RKO (cell line): ENCODE results near the gene SCAMP5.

Source experiments
- DNase-seq: peaks from one replicate; pipeline ENCODE4 v3.0.0-alpha.2; 2016; ENCODE audit warnings: low spot score

SCAMP5 gene

GRCh38 chr15:75023181-75023871, 28.0 kb downstream of the SCAMP5 start, which contains the start of gene PPCDC:
TSS of gene PPCDC (plus strand) at chr15:75023590. CDS start at chr15:75028319, 4,729 bp downstream.
- peak; percentile 96 for DNase-seq

GRCh38 chr15:75023872-75024636, 28.7 kb downstream of the SCAMP5 start:
- DNase-seq, result peak; percentile 60

- DNase-seq, result no peak
Measured at GRCh38 chr15:75025107-75025506, 29.7 kb downstream of the SCAMP5 start.

DNA sequence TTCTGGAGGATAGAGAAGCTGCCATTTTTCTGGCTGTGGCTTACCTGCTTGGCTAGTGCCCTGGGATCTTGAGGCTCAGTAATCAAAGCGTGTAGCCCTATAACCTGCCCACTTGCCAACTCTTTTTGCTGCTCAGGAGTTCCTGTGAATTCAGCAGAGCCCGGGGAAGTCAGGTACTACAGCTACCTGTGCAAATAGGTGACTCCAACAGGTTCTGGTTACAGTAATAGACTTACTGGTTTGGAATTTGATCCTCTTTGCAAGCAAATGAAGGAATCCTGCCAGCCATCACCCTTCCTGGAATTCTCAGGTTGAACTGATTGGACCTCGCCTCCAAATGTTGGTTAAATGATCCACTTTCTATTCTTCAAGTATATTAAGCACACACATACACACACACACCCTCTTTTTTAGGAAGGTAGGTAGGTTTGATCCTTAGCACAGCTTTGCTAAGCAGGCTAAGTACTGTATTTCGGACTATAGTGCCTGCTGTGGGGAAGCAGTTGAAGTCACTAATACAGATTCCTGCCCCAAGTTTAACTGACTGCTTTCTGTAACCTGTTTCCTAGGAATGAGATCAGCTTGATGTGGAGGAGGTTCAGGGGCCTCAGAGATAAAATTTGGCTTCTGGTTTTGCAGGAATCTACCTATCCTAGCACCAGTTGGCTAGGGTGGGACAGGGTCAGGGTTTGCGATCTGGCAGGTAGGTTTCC, 30.3 kb downstream of the SCAMP5 start:
- DNase-seq, result no peak

- DNase-seq, result no peak
Measured at GRCh38 chr15:75027551-75027950, 32.2 kb downstream of the SCAMP5 start.

DNA sequence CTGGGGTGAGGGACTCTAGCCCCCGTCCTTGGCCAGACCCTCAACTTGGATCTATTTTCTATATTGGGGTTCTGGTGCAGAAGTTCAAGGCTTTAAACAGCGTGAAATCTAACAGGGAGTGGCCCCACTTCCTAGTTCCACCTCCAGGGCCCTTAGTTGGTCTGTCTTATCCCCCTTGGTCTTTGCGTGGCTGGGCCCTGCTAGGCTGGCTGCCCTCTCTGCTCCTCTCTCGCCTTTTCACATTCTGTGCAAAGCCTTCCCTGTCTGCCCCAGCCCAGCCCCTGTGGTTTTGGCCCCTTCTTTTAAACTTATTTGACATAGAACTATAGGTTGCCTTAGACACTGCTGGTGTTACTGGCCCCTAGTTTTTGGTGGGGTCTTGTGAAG, 33.6 kb downstream of the SCAMP5 start:
- no peak for DNase-seq

DNA sequence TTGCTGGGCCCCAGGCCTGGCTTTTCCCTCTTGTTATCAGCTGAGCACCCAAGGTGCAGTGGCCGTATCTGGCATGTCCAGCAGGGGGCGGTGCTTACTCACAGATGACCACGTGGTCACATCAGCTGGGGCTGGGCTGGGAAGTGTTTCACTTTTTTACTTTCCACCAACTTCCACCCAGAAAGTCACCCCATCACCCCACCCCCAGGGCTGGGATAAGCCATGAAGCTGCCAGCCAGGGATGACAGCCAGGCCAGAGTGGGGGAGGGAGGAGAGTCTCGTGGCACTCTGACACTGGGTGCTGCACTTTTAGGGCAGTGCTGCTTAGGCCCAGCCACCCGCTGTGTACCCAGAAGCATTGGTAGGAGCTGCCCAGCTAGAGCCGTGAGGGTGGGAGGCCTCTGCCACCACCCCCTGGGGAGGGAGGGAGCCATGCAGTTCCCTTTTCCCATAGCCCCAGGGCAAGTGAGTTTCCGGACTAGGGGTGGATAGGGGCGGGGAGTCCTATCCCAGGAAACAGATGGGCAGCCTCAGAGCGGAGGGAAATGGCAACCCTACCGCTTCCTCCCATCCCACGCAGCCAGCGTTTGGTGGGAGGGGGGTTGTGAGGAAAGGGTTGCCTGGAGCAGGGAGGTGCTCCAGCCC, 34.1 kb downstream of the SCAMP5 start:
- DNase-seq, result peak; percentile 73

GRCh38 chr15:75030023-75030413, 34.7 kb downstream of the SCAMP5 start:
- DNase-seq, result no peak

- DNase-seq, result no peak
Measured at GRCh38 chr15:75030424-75030823, 35.1 kb downstream of the SCAMP5 start.

GRCh38 chr15:75031848-75032247, 36.5 kb downstream of the SCAMP5 start:
- no peak for DNase-seq

- DNase-seq, result no peak
Measured at GRCh38 chr15:75032395-75032794, 37.0 kb downstream of the SCAMP5 start.

- DNase-seq, result no peak
Measured at GRCh38 chr15:75033809-75034208, 38.4 kb downstream of the SCAMP5 start.

- DNase-seq, result no peak
Measured at GRCh38 chr15:75034615-75035014, 39.3 kb downstream of the SCAMP5 start.

- DNase-seq, result peak; percentile 27
Measured at GRCh38 chr15:75036212-75036616, 40.9 kb downstream of the SCAMP5 start.

DNA sequence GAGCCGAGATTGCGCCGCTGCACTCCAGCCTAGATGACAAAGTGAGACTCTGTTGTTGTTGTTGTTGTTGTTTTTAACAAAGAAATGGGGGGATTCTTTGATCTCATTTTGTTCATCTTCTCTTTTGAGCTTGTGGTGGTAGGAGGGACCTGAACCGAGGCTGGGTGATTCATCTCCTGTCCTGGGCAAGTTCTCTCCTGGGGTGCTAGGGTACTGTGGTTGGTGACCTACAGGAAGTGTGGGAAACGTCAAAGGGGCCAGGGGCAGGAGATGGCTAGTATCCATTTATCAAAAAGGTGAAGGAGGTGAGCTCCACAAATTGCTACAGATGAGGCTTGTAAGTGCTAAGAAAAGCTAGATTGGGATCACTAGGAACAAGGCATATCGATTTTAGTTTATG, 42.3 kb downstream of the SCAMP5 start:
- no peak for DNase-seq

- no peak for DNase-seq
Measured at GRCh38 chr15:75038231-75038630, 42.9 kb downstream of the SCAMP5 start.

- no peak for DNase-seq
Measured at GRCh38 chr15:75042730-75043508, 47.6 kb downstream of the SCAMP5 start.

GRCh38 chr15:75043509-75044257, 48.3 kb downstream of the SCAMP5 start:
- no peak for DNase-seq

DNA sequence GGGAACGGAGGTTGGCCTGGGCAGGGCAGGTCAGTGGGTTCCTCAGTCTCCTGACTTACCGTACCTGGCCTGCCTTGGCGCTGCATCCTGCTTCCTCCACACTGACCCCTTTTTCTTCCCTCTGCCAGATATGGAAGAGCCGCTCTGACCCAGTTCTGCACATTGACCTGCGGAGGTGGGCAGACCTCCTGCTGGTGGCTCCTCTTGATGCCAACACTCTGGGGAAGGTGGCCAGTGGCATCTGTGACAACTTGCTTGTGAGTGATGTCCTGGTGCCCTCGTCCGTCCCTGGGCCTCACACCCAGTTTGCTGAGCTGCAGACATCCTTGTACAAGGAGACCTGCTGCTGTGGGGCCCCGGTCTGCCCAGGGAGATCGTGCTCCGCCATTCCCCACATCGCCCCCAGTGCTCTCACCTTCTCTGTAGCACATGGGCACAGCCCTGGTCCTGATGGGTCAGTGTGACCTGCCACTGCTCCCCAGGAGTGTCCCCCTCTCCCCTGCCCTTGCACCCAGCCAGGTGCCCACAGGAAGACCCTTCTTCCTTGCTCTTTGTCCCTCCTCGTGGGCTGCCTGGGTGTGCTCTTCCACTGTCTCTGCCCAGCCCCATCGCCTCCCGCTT, 49.0 kb downstream of the SCAMP5 start:
- DNase-seq, result no peak

DNA sequence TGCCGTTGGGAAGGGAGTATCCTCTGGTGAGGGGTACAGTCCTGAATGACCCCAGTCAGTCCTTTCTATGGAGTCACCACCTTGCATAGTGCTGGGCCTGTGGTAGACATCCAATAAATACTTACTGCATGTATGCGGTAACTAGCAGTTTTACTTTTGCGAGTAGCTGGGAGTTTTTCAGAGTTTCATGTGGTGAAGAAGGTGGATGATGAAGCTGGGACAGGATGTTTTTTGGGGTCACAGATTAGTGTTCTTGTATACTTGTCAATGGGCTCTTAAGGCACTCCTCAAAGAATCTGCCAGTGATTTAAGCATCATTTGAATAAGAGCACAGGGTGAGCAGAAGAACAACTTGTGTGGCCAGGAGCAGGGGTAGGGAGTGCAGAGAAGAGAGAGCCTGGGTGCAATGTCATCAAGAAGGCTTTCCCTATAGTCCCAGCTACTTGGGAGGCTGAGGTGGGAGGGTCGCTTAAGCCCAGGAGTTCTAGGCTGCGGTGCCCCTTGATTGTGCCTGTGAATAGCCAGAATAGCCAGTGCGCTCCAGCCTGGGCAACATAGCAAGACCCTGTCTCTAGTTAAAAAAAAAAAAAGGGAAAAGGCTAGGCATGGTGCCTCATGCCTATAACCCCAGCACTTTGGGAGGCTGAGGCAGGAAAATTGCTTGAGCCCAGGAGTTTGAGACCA, 50.1 kb downstream of the SCAMP5 start:
- no peak for DNase-seq
